Skeletal muscle satellite cell (primary cell): ENCODE data around the gene SORL1.
A peak's percentile ranks its signal among the peaks of the same experiment; 100 is the strongest.

ENCODE experiments used
- H3K27me3 ChIP-seq: 2 replicates; pipeline ENCODE4 v1.7.0; 2013; ENCODE audit warnings: low read length; ENCODE audit not compliant: control insufficient read depth, insufficient read depth
- H3K36me3 ChIP-seq: 2 replicates; pipeline ENCODE4 v1.7.0; 2013; ENCODE audit warnings: mild to moderate bottlenecking, control low read depth, low read length; ENCODE audit not compliant: insufficient read depth
- H3K4me1 ChIP-seq: 2 replicates; pipeline ENCODE4 v1.7.0; 2013; ENCODE audit warnings: low read length; ENCODE audit not compliant: control insufficient read depth, insufficient read depth
- H3K4me2 ChIP-seq: 2 replicates; pipeline ENCODE4 v1.7.0; 2013; ENCODE audit warnings: mild to moderate bottlenecking, low read length
- H3K4me3 ChIP-seq: 2 replicates; pipeline ENCODE4 v1.7.0; 2013; ENCODE audit warnings: low read length
- H3K9ac ChIP-seq: 2 replicates; pipeline ENCODE4 v1.7.0; 2013; ENCODE audit warnings: mild to moderate bottlenecking, low read depth, low read length, moderate library complexity
- H3K9me3 ChIP-seq: replicated peaks from 2 replicates; pipeline ENCODE4 v1.7.0; 2013; ENCODE audit warnings: mild to moderate bottlenecking, control low read depth, low read length

Gene SORL1

DNA sequence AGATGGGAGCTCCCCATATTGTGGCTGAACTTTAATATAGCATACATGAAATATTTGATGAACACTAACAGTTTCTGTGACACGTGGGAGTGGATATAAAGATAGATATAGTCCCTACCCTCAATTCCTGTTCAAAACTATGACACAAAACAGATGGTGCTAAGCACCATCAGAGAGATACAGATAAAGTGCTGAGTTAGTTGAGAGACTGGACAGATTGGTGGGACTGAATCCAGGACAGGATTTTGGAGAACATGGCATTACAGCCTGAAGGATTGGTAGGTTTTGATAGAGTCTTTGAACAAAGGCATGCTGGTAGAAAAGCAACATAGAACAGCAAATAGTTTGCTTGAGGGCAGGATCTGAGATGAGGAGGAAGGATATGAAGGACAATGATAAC, 215.7 kb downstream of the SORL1 start:
- Histone ChIP-seq H3K9ac (no peak overlapping the region), H3K4me1 (peaks cover 31% of the 10 kb centered on the region), H3K9me3 (no peaks in the 10 kb centered on the region), H3K36me3 (no peaks in the 10 kb centered on the region), H3K4me2 (no peak overlapping the region), H3K27me3 (no peaks in the 10 kb centered on the region), H3K4me3 (no peak overlapping the region)

DNA sequence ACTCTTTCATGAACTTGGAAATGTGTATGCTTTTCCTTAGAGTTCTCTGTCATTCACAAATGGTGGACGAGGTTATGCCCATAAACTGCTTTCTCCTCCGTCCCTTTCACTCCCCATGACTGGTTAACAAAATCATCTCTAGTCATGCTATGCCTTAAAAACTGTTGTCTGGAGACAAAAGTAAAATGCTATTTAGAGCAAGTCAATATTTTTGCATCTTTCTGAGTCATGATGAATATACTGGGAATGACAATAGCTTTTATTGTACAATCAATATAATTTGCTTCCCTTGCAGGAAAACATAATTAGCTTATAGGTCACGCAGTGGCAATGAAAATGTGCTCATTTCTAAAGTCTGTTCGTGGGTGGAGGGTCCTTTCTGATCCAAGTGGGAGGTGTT, 217.3 kb downstream of the SORL1 start:
- Histone ChIP-seq H3K9ac (no peak overlapping the region), H3K27me3 (no peaks in the 10 kb centered on the region), H3K36me3 (no peaks in the 10 kb centered on the region), H3K4me2 (no peak overlapping the region), H3K4me3 (no peak overlapping the region), H3K4me1 (peaks cover 35% of the 10 kb centered on the region), H3K9me3 (no peaks in the 10 kb centered on the region)

DNA sequence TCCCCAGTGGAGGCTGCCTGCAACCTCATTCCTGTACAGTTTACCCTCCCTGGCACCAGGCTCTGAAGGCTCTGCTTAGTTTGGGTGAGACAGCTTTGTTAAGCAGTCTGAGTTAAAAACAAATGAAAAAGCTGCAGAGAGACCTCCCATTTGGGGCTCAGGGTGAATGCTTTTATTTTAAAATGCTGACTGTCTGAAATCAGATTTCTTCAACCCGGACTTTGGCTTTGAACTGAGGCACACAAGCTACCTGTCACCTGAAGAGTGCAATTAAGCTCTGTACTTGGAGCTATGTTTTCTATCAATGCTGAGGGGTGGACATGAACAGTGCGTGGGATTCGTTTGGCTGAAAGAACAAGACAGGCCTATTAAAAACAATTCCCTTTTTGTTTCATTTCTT, 218.2 kb downstream of the SORL1 start:
- Histone ChIP-seq H3K9me3 (no peaks in the 10 kb centered on the region), H3K4me3 (no peak overlapping the region), H3K9ac (no peak overlapping the region), H3K36me3 (no peaks in the 10 kb centered on the region), H3K27me3 (no peaks in the 10 kb centered on the region), H3K4me2 (no peak overlapping the region), H3K4me1 (peaks cover 35% of the 10 kb centered on the region)

DNA sequence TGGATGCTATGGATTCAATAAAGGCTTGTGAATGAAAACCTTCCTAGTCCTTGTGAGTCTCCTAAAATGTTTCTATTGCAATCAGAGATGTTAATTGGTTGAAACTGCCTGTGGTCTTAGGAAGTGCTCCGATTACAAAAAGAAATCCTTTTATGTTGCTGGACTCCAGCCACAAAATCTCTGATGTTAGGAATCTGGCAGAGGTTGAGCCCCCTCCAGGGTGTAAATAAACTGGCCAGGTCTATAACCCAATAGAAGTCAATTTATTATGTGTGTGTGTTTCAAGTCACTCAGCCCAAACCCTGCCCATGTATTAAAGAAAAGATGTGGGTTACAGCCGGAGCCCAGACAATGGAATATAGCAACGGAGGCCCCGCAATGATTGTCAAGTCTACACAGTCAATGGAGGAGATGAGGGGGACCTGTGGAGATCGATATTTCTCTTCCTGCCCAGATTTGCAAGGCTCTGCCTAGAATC, 218.7 kb downstream of the SORL1 start:
- Histone ChIP-seq H3K27me3 (no peaks in the 10 kb centered on the region), H3K4me3 (no peak overlapping the region), H3K9me3 (no peaks in the 10 kb centered on the region), H3K4me2 (peak overlapping the region; percentile 28), H3K4me1 (peaks cover 35% of the 10 kb centered on the region), H3K36me3 (no peaks in the 10 kb centered on the region), H3K9ac (no peak overlapping the region)

DNA sequence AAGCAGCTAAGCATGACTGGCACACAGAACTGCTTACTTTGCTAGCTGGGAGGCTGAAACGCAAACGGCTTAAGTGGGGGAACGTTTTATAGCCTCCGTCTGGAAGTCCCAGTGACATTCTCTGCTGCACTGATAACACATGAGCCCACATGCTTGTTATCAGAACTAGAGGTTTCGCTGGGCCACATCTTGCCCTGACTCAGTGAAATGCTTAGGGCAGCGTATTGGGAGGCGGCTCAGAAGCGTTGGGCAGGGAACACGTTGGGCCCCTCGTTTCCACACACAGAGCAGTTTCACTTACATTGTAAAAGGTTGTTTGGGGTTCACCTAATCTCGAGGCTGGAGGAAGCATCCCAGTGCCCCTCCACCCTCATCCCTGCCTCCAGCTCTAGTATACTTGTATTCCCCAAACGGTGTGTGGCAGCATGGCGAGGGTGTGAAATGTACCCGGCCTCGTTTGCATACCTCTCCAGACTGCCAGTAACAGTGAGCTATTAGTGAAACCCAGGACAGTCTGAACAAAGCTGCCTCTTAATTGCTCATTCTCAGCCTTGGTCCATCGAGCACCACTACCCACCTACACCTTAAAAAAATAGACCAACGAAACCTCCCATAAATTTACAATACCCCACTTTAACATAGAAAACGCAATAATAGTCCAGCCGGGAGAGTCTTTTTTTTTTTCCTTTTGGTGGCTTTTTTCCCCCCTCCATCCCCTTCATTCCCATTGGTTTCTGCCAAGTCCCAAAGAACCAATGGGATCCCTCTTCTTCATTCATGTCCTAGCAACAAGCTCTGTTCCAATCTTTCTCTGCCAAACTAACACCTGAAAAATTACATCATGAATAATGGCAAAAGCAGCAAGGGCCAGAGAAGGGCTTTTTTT, 219.4 kb downstream of the SORL1 start:
- H3K4me1 ChIP-seq = peaks cover 35% of the 10 kb centered on the region
- H3K27me3 ChIP-seq = no peaks in the 10 kb centered on the region
- H3K9me3 ChIP-seq = no peaks in the 10 kb centered on the region
- no peak overlapping the region for H3K9ac ChIP-seq
- no peak overlapping the region for H3K4me3 ChIP-seq
- H3K4me2 ChIP-seq = peak overlapping the region; percentile 28
- no peaks in the 10 kb centered on the region for H3K36me3 ChIP-seq

DNA sequence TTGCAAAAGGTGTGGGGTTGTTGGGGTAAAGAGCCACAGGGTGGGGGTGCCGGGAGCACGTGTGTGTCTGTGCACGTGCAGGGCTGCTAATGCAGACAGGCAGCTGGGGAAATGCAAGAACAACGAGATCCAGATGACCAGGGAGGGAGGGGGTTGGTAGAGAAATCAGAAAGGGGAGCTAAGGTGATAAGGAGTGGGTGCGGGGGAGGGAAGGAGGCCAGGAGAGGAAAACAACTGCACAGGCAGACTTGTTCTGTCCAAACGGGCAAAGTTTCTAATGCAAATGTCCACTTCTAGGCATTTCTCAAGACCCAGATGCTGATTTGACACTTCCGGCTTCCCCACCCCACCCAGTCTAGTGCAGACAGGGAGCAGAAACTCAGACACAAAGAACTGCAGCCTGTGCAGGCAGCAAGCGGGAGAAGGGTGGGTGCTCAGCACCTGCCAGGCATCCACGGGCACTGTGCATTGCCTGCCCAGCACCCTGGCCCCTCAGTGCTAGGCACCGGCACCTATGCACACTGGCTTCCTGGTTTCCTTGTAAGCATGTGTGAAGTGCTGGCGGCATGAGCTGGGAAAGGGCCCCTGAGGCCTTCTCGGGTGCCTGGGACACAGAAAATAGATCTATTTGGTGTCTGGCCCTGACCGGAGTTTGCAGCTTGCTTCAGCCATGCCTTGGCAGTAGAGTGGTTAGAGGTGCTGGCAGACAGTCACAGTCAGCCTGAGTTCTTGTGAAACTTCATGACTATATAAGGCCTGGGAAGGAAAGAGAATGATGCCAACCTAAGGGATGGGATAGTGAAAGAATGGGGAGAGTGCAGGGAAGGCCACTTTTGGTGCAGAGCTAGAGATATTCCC, 220.7 kb downstream of the SORL1 start:
- H3K9ac ChIP-seq = no peak overlapping the region
- H3K4me2 ChIP-seq = no peak overlapping the region
- peaks cover 35% of the 10 kb centered on the region for H3K4me1 ChIP-seq
- H3K27me3 ChIP-seq = no peaks in the 10 kb centered on the region
- no peaks in the 10 kb centered on the region for H3K9me3 ChIP-seq
- no peaks in the 10 kb centered on the region for H3K36me3 ChIP-seq
- no peak overlapping the region for H3K4me3 ChIP-seq

DNA sequence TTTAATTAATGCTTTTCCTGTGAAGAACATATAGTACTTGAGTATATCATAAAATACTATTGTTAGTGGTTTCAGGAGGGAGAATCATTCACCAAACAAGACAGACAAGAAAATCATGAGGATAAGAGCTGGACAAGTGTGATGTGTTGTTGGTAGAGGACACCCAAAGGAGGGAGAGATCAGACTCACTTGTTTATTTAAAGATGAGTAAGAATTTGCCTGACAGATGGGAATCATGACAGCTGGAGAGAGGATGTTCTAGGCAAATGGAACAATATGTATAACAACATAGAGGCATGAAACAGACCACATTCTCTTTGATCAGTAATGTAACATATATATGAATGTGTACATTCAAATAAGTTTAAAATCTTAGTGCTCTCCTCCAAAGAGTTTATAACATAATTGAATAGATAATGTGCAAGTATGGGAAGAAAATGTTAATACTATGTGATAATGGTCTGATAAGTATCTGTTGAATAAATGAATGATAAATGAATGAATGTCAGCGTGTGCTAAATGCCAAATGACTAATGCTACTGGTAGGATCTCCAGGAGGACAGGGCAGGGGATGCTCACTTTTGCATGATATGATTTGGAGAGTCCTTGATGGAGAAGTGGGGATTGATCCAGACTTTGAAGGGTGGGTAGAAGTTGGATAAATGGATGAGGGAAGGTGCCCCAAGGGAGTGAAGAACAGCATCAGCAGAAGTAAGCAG, 229.6 kb downstream of the SORL1 start:
- no peak overlapping the region for H3K4me2 ChIP-seq
- H3K9ac ChIP-seq = no peak overlapping the region
- H3K27me3 ChIP-seq = no peaks in the 10 kb centered on the region
- no peak overlapping the region for H3K4me3 ChIP-seq
- H3K4me1 ChIP-seq = peaks cover 15% of the 10 kb centered on the region
- H3K36me3 ChIP-seq = no peaks in the 10 kb centered on the region
- no peaks in the 10 kb centered on the region for H3K9me3 ChIP-seq
